ENCODE results near the gene CARM1.

Gene CARM1

DNA sequence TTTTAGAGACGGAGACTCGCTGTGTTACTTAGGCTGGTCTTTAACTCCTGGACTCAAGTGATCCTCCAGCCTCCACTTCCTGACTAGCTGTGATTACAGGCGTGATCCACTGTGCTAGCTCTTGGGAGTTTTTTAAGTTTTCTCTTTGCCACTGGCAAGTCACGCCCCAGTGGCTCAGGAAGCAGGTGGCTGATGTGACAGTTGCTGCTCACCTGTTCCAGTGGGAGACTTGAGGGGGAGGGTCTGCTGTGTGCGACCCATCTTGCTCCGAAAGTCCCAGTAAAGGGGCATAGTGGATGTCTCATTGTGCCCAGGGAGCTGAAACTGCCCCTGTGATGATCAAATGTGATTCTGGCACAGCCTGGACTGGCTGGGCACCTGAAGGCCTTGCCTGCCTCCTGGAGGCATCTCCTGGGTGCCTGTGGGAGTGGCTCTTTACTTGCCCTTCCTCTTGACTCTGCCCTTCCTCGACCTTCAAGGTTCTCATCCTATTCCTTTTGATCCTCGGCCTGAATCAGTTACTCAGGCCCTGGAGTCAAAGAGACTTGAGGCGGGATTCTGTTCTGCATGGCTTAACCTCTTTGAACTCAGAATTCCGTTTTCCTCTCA is 97.3 kb downstream of the CARM1 start:
- no peak for DNase-seq

DNA sequence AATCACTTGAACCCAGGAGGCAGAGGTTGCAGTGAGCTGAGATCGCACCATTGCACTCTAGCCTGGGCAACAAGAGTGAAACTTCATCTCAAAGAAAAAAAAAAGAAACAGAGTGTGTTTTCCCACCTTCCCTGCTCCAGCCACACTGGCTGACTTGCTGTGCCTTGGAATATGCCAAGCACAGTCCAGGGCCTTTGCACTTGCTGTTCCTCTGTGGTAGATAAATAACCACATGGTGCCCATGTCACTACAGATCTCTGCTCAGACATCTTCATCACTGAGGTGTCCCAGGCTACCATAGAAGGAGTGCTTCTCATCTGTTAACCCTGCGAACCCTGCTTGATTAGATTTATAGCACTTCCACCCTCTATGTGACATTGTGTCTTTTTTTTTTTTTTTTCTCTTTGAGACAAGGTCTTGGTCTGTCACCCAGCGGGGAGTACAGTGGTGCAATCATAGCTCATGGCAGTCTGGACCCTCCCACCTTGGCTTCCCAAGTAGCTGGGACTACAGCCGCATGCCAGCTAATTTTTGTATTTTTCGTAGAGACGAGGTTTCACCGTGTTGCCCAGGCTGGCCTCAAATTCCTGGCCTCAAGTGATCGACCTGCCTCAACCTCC is 99.9 kb downstream of the CARM1 start:
- DNase-seq, result no peak
